Dendritic cell treated with granulocyte-macrophage colony-stimulating factor and Interleukin-4, amounts not matched to agents 40 ng/mL and 50 ng/mL, for 4 days (primary cell): ENCODE data around the gene PIAS2.
A peak's percentile ranks its signal among the peaks of the same experiment; 100 is the strongest.
"Not testable (repeated sequence)": the region's sequence is repeated elsewhere in the genome, so short reads cannot be mapped to it uniquely, and the experiment has no call there.

Experiments
- H3K27ac Mint-ChIP-seq: one replicate; pipeline ENCODE4 v1.8.0; 2022; ENCODE audit warnings: mild to moderate bottlenecking, mixed read lengths
- H3K27me3 Mint-ChIP-seq: one replicate; pipeline ENCODE4 v1.8.0; 2022; ENCODE audit warnings: mild to moderate bottlenecking, mixed read lengths
- H3K36me3 Mint-ChIP-seq: one replicate; pipeline ENCODE4 v1.8.0; 2022; ENCODE audit warnings: low read depth, mixed read lengths
- H3K4me1 Mint-ChIP-seq: one replicate; pipeline ENCODE4 v1.8.0; 2022; ENCODE audit warnings: low read depth, mixed read lengths
- H3K4me3 Mint-ChIP-seq: one replicate; pipeline ENCODE4 v1.8.0; 2022; ENCODE audit warnings: mild to moderate bottlenecking, moderate library complexity, mixed read lengths
- H3K9me3 Mint-ChIP-seq: one replicate; pipeline ENCODE4 v1.8.0; 2022; ENCODE audit warnings: mixed read lengths
- intact Hi-C: fragments of 100-400 bp; cut with micrococcal nuclease; formaldehyde crosslinking; loops from one replicate; pipeline ENCODE4 v1.15.0; 2022

Gene PIAS2, protein sequence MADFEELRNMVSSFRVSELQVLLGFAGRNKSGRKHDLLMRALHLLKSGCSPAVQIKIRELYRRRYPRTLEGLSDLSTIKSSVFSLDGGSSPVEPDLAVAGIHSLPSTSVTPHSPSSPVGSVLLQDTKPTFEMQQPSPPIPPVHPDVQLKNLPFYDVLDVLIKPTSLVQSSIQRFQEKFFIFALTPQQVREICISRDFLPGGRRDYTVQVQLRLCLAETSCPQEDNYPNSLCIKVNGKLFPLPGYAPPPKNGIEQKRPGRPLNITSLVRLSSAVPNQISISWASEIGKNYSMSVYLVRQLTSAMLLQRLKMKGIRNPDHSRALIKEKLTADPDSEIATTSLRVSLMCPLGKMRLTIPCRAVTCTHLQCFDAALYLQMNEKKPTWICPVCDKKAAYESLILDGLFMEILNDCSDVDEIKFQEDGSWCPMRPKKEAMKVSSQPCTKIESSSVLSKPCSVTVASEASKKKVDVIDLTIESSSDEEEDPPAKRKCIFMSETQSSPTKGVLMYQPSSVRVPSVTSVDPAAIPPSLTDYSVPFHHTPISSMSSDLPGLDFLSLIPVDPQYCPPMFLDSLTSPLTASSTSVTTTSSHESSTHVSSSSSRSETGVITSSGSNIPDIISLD

GRCh38 chr18:46917108-46917802, at the start of gene PIAS2, which contains the start of gene KATNAL2:
Gene PIAS2 (minus strand): TSS chr18:46917507. CDS start chr18:46917345, 162 bp downstream.
Gene KATNAL2 (plus strand): TSS chr18:46917602. CDS start chr18:46946873, 29,271 bp downstream.
- Mint-ChIP-seq H3K4me3 (peak within 1 kb of the TSS; percentile 87), H3K27ac (peak within 1 kb of the TSS; percentile 89), H3K27me3 (no peaks in the 10 kb centered on the region), H3K4me1 (peaks cover 40% of the 10 kb centered on the region), H3K9me3 (no peaks in the 10 kb centered on the region), H3K36me3 (peaks cover 15% of the 10 kb centered on the region)
- intact Hi-C loops, result no loop called here

GRCh38 chr18:46966266-46966665, 49.0 kb upstream of the PIAS2 start:
- H3K36me3 Mint-ChIP-seq, H3K27me3 Mint-ChIP-seq, H3K4me3 Mint-ChIP-seq, H3K27ac Mint-ChIP-seq, H3K4me1 Mint-ChIP-seq, H3K9me3 Mint-ChIP-seq, intact Hi-C loops: not testable (repeated sequence)

DNA sequence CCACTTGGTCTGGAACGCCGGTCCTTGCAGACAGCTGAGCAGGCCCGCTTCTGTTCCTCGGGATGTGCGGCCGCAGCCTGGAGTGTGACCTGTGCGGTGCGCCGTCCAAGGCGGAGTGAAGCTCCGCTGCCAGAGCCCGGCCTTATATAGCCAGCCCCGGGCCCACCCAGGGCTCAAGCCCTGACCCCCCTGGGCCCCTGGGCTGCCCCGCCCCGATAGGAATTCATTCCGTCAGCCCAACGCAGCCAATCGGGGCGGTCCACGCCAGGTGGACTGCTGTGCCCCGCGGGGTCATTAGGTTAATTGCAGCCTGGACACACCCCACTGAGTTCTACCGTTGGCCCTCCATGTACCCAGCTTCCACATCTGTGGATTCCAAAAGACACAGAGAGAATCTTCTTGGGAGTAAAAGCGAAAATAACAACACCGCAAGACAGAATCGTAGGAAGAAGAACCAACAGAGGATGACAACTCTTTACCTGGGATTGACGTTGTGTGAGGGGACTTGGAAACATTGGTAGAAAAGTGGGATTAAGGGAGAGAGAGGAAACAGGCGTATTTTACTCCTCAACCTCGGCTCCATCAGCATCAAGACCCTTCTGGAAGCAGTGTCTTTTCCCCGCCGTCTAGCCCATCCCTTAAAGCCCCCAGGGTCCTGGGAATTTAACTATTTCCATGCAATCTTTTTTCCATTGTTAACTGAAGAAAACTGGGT, 47.4 kb upstream of the PIAS2 start:
- H3K36me3 Mint-ChIP-seq, intact Hi-C loops, H3K4me1 Mint-ChIP-seq, H3K27ac Mint-ChIP-seq, H3K4me3 Mint-ChIP-seq, H3K27me3 Mint-ChIP-seq: not testable (repeated sequence)
- H3K9me3 Mint-ChIP-seq, result peaks cover 22% of the 10 kb centered on the region

GRCh38 chr18:46963656-46964578, 46.6 kb upstream of the PIAS2 start:
- H3K4me3 Mint-ChIP-seq, H3K4me1 Mint-ChIP-seq, H3K27me3 Mint-ChIP-seq, H3K36me3 Mint-ChIP-seq, intact Hi-C loops, H3K27ac Mint-ChIP-seq: not testable (repeated sequence)
- peaks cover 22% of the 10 kb centered on the region for H3K9me3 Mint-ChIP-seq

GRCh38 chr18:46958209-46958608, 40.9 kb upstream of the PIAS2 start:
- Mint-ChIP-seq H3K4me3 (no peak overlapping the region), H3K4me1 (no peaks in the 10 kb centered on the region), H3K9me3 (peaks cover 22% of the 10 kb centered on the region), H3K36me3 (no peaks in the 10 kb centered on the region), H3K27ac (no peak overlapping the region), H3K27me3 (no peaks in the 10 kb centered on the region)
- intact Hi-C loops, result no loop called here

- intact Hi-C loops, result no loop called here
- peaks cover 6% of the 10 kb centered on the region for H3K27me3 Mint-ChIP-seq
- no peak overlapping the region for H3K4me3 Mint-ChIP-seq
- H3K9me3 Mint-ChIP-seq, result no peaks in the 10 kb centered on the region
- no peak overlapping the region for H3K27ac Mint-ChIP-seq
- no peaks in the 10 kb centered on the region for H3K36me3 Mint-ChIP-seq
- no peaks in the 10 kb centered on the region for H3K4me1 Mint-ChIP-seq
Measured at GRCh38 chr18:46953195-46953594, 35.9 kb upstream of the PIAS2 start.

DNA sequence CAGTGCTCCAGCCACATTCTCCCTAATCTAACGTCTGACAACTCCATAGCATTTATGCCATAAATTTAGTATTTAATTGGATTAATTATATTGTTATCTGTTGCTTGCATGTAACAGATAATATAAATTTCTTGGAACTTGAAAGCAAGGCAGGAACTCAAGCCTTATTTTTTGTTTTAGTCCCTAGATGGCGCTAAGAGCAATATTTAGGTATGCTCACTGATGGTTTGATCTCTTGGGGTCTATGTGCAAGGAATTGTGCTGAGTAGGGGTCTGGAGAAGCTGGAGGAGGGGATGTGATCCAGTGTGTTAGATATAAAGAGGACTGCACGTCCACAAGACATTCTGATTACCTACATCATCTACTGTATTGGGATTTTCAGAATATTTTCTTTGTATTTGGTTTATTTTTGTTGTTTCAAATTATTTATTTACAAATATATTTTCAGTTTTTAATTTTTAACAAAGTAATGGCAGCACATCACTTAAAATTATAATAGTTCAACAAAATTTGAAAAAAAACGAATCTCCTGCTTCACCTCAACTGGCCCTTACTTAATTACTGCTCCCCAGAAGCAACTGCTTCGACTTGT, 32.9 kb upstream of the PIAS2 start:
- H3K27ac Mint-ChIP-seq, result no peak overlapping the region
- peaks cover 7% of the 10 kb centered on the region for H3K27me3 Mint-ChIP-seq
- H3K4me3 Mint-ChIP-seq, result no peak overlapping the region
- no peaks in the 10 kb centered on the region for H3K36me3 Mint-ChIP-seq
- no peaks in the 10 kb centered on the region for H3K4me1 Mint-ChIP-seq
- no peaks in the 10 kb centered on the region for H3K9me3 Mint-ChIP-seq
- intact Hi-C loops, result no loop called here

DNA sequence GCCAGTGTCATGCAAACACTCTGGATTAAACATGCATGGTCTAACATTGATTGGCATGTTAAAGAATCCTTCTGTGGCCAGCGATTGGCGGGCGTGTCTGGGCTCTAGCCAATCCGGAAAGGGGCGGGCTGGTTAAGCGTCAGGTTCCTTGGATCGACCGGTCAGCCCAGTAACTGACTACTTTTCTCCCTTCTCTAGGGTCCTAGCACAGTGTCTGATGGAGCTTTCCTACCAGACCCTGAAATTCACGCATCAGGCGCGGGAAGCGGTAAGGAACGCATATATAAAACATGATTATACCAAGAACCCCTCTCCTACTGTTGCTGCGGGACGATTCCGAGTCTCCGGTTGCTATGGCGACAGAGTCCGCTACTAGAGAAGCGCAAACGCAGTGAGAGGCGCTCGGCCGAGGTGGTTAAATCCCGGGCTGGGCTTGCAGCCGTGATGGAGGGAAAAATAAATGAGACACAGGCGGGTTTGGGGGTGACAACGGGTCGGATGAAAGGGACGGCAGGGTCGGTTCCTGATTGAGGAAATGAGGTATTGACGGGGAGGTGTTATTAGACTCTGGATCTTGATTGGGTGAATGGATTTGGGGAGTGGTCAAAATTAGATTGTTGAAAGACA, 29.5 kb upstream of the PIAS2 start:
- Mint-ChIP-seq H3K27me3 (peaks cover 7% of the 10 kb centered on the region), H3K4me1 (no peaks in the 10 kb centered on the region), H3K27ac (no peak overlapping the region), H3K36me3 (no peaks in the 10 kb centered on the region), H3K9me3 (no peaks in the 10 kb centered on the region), H3K4me3 (no peak overlapping the region)
- intact Hi-C loops, result no loop called here

- intact Hi-C loops, result no loop called here
- peaks cover 1% of the 10 kb centered on the region for H3K27me3 Mint-ChIP-seq
- no peaks in the 10 kb centered on the region for H3K4me1 Mint-ChIP-seq
- no peaks in the 10 kb centered on the region for H3K9me3 Mint-ChIP-seq
- H3K36me3 Mint-ChIP-seq, result no peaks in the 10 kb centered on the region
- no peak overlapping the region for H3K27ac Mint-ChIP-seq
- H3K4me3 Mint-ChIP-seq, result no peak overlapping the region
Measured at GRCh38 chr18:46942646-46943045, 25.3 kb upstream of the PIAS2 start.

- Mint-ChIP-seq H3K36me3 (no peaks in the 10 kb centered on the region), H3K4me1 (no peaks in the 10 kb centered on the region), H3K9me3 (no peaks in the 10 kb centered on the region), H3K4me3 (no peak overlapping the region), H3K27ac (no peak overlapping the region), H3K27me3 (no peaks in the 10 kb centered on the region)
- intact Hi-C loops, result no loop called here
Measured at GRCh38 chr18:46939998-46940571, 22.8 kb upstream of the PIAS2 start.

GRCh38 chr18:46939337-46939963, 22.1 kb upstream of the PIAS2 start:
- Mint-ChIP-seq H3K4me3 (no peak overlapping the region), H3K36me3 (no peaks in the 10 kb centered on the region), H3K9me3 (no peaks in the 10 kb centered on the region), H3K27ac (no peak overlapping the region), H3K4me1 (no peaks in the 10 kb centered on the region), H3K27me3 (no peaks in the 10 kb centered on the region)
- intact Hi-C loops, result no loop called here

DNA sequence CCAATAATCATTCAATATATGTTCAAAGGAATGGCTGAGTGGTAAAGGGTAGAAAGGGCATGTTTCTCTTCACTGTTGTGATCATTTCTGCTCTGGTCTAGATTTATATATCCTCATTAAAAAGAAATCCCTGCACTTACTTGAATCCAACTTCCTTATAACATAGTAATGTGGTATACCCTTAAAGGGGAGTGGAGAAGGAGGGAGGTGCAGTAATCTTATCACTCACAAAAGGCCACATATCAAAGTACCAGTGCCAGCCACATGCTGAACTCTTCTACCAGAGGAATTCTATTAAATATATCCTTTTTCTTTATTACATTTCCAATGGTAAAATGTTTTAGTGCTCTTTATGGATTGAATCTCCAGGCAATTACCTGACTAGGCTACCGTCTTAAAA, 3.3 kb upstream of the PIAS2 start:
- Mint-ChIP-seq H3K27ac (no peak overlapping the region), H3K36me3 (peaks cover 15% of the 10 kb centered on the region), H3K4me1 (peaks cover 23% of the 10 kb centered on the region), H3K4me3 (no peak overlapping the region), H3K27me3 (no peaks in the 10 kb centered on the region), H3K9me3 (no peaks in the 10 kb centered on the region)
- intact Hi-C loops, result no loop called here
